ENCODE results near the gene EXOSC3. TPM values are rescaled to one million over a fixed set of nuclear protein-coding genes. Genes with fewer than 3 reads are reported as not detected.

Gene EXOSC3
- total RNA-seq, 1 donor from 2014 or later, result 77.8 TPM

DNA sequence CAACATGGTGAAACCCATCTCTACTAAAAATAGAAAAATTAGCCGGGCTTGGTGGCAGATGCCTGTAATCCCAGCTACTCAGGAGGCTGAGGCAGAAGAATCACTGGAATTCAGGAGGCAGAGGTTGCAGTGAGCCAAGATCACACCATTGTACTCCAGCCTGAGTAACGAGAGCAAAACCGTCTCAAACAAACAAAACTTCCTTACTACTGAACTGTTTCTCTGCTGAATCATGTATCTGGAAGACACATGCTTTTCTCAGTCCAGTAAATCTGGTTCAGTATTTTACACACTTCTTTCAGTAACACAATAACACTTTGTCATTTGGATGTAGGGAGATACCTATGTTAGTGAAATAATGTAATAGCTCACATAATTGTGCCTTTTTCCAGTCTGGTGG lies 23.4 kb downstream of the EXOSC3 start:
- Histone ChIP-seq H3K4me3 (no peak overlapping the region), H3K27ac (no peak overlapping the region), H3K9me3 (no peaks in the 10 kb centered on the region), H3K36me3 (peaks cover 0 to 4% of the 10 kb centered on the region in 2 donors), H3K4me1 (no peaks in the 10 kb centered on the region), H3K27me3 (no peaks in the 10 kb centered on the region)
- TF ChIP-seq, protein P1, sequence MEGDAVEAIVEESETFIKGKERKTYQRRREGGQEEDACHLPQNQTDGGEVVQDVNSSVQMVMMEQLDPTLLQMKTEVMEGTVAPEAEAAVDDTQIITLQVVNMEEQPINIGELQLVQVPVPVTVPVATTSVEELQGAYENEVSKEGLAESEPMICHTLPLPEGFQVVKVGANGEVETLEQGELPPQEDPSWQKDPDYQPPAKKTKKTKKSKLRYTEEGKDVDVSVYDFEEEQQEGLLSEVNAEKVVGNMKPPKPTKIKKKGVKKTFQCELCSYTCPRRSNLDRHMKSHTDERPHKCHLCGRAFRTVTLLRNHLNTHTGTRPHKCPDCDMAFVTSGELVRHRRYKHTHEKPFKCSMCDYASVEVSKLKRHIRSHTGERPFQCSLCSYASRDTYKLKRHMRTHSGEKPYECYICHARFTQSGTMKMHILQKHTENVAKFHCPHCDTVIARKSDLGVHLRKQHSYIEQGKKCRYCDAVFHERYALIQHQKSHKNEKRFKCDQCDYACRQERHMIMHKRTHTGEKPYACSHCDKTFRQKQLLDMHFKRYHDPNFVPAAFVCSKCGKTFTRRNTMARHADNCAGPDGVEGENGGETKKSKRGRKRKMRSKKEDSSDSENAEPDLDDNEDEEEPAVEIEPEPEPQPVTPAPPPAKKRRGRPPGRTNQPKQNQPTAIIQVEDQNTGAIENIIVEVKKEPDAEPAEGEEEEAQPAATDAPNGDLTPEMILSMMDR (IDR thresholded peaks at IDR 0.05), result no peak
- TF ChIP-seq POLR2AphosphoS5 (IDR thresholded peaks at IDR 0.05; ENCODE audit: insufficient read depth in 1 of 2, low read depth in 1 of 2) (no peak), POLR2A (IDR thresholded peaks at IDR 0.05) (no peak)
- intact Hi-C loops (cut with DNase I), result no loop called here
- no peak for DNase-seq (ENCODE audit: extremely low spot score in 2 of 2)

DNA sequence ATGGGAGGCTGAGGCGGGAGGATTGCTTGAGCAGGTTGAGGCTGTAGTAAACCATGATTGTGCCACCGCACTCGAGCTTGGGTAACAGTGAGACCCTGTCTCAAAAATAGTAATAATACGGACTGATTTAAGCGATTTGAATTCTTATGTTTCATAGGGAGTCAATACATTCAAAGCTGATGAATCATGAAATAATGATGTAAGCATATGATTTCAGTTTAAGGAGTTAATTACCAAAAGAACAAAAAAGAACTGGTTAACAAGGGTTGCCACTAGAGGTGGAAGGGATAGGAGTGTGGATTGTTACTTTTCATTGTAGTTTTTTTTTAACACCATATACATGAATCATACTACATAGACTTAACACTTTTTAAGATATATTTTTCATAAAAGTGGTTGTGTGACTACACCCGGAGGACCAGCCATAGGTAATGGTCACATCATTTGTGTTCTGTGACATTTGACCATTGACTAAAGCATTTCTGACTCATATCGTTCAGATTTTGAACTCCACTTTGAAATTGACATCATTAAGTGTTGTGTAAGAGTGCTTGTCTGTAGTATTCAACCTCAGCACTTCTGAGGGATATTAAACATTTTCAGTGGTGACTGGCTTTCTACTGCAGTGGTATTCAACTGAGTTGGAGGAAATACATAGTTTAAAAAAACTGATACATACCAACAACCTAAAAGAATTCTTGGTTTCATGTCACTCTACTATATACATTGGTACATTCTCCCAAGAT lies 24.3 kb downstream of the EXOSC3 start:
- H3K27me3 ChIP-seq, result no peaks in the 10 kb centered on the region
- TF ChIP-seq POLR2A (IDR thresholded peaks at IDR 0.05) (no peak), POLR2AphosphoS5 (IDR thresholded peaks at IDR 0.05; ENCODE audit: insufficient read depth in 1 of 2, low read depth in 1 of 2) (no peak)
- TF ChIP-seq, protein P1 (IDR thresholded peaks at IDR 0.05), result no peak
- intact Hi-C loops (cut with DNase I), result no loop called here
- no peak overlapping the region for H3K4me3 ChIP-seq
- H3K4me1 ChIP-seq, result no peaks in the 10 kb centered on the region
- H3K36me3 ChIP-seq, result peaks cover 0 to 4% of the 10 kb centered on the region in 2 donors
- H3K27ac ChIP-seq, result no peak overlapping the region
- DNase-seq (ENCODE audit: extremely low spot score in 2 of 2), result no peak
- no peaks in the 10 kb centered on the region for H3K9me3 ChIP-seq

DNA sequence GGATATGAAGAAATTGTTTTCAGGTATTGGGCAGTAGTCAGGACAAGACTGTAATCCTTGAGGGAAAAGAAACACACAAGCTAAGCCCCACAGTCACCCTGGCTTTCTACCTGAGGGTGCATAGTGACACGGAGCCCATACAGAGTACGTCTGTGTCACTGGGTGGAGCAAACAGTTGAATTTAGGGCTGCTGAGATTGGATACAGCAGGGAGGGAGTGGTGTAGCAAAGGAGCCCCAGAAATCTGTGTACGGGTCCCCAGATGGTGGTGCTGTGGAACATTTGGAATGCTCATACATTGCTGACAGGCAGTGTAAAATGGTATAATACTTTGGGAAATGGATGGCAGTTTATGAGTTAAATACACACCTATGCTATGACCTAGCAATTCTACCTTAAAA lies 26.1 kb downstream of the EXOSC3 start:
- DNase-seq (ENCODE audit: extremely low spot score in 2 of 2), result no peak
- Histone ChIP-seq H3K9me3 (no peaks in the 10 kb centered on the region), H3K4me1 (peaks cover 16% of the 10 kb centered on the region), H3K4me3 (no peak overlapping the region), H3K27ac (no peak overlapping the region), H3K36me3 (peaks cover 0 to 4% of the 10 kb centered on the region in 2 donors), H3K27me3 (no peaks in the 10 kb centered on the region)
- TF ChIP-seq POLR2AphosphoS5 (IDR thresholded peaks at IDR 0.05; ENCODE audit: insufficient read depth in 1 of 2, low read depth in 1 of 2) (no peak), POLR2A (IDR thresholded peaks at IDR 0.05) (no peak)
- TF ChIP-seq, protein P1 (IDR thresholded peaks at IDR 0.05), result no peak
- intact Hi-C loops (cut with DNase I), result no loop called here

DNA sequence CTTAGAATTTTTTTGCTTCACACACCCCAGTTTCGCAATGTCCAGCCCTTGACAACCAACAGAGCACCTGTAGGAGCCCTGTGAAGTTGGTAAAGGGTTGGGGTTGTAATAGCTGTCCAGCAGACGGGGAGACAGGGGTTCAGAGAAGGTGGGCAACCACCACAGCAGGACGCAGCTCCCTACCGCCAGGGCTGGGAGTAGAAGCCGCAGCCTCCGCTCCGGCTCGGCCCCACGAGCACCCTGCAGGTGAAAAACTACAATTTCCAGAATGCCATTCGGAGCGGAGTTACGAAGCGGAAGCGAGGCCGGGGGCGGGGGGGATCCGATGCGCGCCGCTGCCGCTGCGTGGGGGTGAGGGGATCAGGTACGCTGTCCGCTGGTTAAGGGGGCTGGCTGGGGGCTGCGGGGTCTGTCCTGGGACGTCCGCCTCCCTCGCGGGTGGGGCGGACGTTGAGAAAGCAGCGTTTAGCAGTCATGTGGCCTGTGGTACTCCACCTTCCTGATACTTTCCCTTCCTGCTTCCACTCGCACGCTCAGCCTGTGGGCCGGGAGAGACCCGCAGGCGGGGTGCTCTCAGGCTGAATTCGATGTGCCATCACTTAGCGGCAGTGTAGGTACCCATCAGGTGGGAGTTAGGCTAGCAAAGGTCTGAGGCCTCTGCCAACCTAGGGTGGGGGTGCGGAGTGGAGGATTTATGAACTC lies 31.2 kb downstream of the EXOSC3 start, which contains the start of gene TRMT10B:
Gene TRMT10B (plus strand): TSS at position 317 of the 702 bp plus-strand sequence. CDS start 8,127 bp downstream, outside the sequence.
- no peaks in the 10 kb centered on the region for H3K27me3 ChIP-seq
- no peaks in the 10 kb centered on the region for H3K36me3 ChIP-seq
- DNase-seq (ENCODE audit: extremely low spot score in 2 of 2), result no peak
- TF ChIP-seq POLR2A (IDR thresholded peaks at IDR 0.05), result no peak
- TF ChIP-seq POLR2AphosphoS5 (IDR thresholded peaks at IDR 0.05; ENCODE audit: insufficient read depth in 1 of 2, low read depth in 1 of 2), result peak in 1 of 2 donors; percentile 69
- TF ChIP-seq, protein P1 (IDR thresholded peaks at IDR 0.05), result peak in 1 of 3 experiments; percentile 20
- peak within 1 kb of the TSS; percentile 89 for H3K27ac ChIP-seq
- no peaks in the 10 kb centered on the region for H3K9me3 ChIP-seq
- H3K4me3 ChIP-seq, result peak within 1 kb of the TSS; percentile 86 to 94
- peaks cover 21% of the 10 kb centered on the region for H3K4me1 ChIP-seq
- intact Hi-C loops (cut with DNase I), result no loop called here
